Right ventricle myocardium inferior (tissue), 1 donor: ENCODE results near the gene FAM161A. TPM values are rescaled to one million over a fixed set of nuclear protein-coding genes. Genes with fewer than 3 reads are reported as not detected.
"Not testable (repeated sequence)": the region's sequence is repeated elsewhere in the genome, so short reads cannot be mapped to it uniquely, and the experiment has no call there.

ENCODE experiments used
- ATAC-seq: fragments of 200-7000 bp; cut with Tn5 transposase; one replicate; pipeline ENCODE4 v1.9.1; 2020; ENCODE audit warnings: mild to moderate bottlenecking, moderate library complexity
- DNase-seq: peaks from one replicate; pipeline ENCODE4 v3.0.0; 2021; ENCODE audit errors: missing footprints
- intact Hi-C: fragments of 100-400 bp; cut with DNase I; formaldehyde crosslinking; loops from one replicate; pipeline ENCODE4 v1.11.0; 2022
- long read RNA-seq: library from polyadenylated mRNA; unstranded; transcript quantifications from one replicate; pipeline ENCODE4 v2.0.0, GENCODE V29; 2021
- total RNA-seq: library from RNA; stranded (reverse); fragmentation: NEBNext Ultra II Directional; extraction: Animal tissue kit (Norgen Biotek cat#: 25700); gene quantifications from one replicate; pipeline ENCODE4 v1.2.1, GENCODE V29; 2021
- donor health status: DM: no; HTN: yes; CAD: no; lungs with severe emphysema.

The FAM161A gene, protein sequence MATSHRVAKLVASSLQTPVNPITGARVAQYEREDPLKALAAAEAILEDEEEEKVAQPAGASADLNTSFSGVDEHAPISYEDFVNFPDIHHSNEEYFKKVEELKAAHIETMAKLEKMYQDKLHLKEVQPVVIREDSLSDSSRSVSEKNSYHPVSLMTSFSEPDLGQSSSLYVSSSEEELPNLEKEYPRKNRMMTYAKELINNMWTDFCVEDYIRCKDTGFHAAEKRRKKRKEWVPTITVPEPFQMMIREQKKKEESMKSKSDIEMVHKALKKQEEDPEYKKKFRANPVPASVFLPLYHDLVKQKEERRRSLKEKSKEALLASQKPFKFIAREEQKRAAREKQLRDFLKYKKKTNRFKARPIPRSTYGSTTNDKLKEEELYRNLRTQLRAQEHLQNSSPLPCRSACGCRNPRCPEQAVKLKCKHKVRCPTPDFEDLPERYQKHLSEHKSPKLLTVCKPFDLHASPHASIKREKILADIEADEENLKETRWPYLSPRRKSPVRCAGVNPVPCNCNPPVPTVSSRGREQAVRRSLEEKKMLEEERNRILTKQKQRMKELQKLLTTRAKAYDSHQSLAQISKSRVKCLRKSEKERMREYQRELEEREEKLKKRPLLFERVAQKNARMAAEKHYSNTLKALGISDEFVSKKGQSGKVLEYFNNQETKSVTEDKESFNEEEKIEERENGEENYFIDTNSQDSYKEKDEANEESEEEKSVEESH
- 0.60 TPM for total RNA-seq
- long read RNA-seq, partial matches to known transcripts: 0 of 1 reads
- long read RNA-seq, other reads (novel, unspliced or antisense): 0 of 1 reads

DNA sequence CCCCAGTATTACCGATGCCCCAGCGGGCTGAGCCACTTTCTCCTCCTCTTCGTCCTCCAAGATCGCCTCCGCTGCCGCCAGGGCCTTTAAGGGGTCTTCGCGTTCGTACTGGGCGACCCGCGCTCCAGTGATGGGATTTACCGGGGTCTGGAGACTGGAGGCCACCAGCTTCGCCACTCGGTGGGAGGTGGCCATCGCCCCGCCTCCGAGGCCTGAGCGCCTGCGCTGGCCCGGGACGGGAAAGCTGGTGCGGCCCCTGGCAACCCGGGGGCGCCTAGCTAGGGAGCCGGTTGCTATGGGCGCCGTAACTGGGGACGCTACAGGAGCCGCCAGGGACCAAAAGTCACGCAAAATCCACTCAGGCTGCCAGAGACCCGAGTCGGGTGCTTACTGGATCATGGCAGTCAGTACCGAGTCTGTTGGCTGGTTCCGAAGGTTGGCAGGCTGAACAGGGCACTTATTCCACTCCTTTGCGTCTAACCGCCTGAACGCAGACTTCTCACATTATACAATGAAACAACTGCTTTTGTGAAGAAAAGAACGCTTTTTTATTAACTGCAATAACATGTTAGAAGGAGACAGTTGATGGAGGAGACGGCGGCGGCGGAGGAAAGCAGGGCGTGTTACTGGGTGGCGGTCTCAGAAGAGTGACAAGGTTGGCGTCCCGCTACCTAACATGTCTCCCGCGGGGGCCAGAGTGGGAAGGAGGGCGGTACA is at the start of gene FAM161A:
Gene FAM161A (minus strand): TSS at position 214 of the 717 bp plus-strand sequence. CDS start 19 bp downstream, at position 195.
- ATAC-seq: peak; percentile 97
- DNase-seq: peak; percentile 94
- intact Hi-C loops: loop anchor here (5.0 to 10.0 kb wide), 2 partner anchors 317 to 349 kb away; partner anchors contain the start of gene XPO1

DNA sequence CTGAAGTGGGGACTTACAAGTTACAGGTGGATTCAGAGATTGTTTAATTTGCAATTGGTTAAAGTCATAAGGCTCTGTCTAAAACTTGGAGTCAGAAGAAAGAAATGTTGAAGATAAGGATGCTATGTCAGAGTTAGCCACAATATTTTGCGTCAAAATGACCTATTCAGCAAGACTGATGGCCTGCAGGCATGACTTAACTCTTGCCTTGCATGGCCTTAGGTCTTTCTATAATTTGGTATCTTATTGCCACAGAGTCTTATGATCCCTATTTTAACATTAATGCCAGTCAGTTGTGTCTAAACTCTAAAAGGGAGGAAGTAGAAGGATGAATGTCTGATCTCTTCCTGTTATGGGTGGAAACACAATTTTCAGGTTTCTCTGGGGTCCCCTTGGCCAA is 46.4 kb upstream of the FAM161A start:
- DNase-seq (no peak), ATAC-seq (no peak)
- intact Hi-C loops: no loop called here

DNA sequence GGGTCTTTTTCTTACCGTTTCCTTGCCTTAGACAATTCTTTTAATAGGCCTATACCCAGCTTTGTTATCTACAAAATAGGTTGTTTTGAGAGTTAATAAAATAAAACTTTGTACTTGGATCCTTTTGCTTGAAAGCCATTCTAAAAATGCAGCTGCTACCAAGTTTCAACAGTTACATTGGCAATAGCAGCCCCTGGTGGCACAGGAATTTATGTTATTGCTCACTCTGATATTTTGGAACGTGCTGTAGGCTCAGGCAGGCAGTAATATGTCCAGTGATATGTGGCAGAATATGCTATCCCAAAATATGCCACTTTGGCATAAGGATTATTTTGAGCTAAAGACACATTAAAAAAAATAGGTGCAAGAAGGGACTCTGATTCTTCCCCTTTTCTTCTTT is 45.0 kb upstream of the FAM161A start:
- intact Hi-C loops: no loop called here
- DNase-seq (no peak), ATAC-seq (no peak)

DNA sequence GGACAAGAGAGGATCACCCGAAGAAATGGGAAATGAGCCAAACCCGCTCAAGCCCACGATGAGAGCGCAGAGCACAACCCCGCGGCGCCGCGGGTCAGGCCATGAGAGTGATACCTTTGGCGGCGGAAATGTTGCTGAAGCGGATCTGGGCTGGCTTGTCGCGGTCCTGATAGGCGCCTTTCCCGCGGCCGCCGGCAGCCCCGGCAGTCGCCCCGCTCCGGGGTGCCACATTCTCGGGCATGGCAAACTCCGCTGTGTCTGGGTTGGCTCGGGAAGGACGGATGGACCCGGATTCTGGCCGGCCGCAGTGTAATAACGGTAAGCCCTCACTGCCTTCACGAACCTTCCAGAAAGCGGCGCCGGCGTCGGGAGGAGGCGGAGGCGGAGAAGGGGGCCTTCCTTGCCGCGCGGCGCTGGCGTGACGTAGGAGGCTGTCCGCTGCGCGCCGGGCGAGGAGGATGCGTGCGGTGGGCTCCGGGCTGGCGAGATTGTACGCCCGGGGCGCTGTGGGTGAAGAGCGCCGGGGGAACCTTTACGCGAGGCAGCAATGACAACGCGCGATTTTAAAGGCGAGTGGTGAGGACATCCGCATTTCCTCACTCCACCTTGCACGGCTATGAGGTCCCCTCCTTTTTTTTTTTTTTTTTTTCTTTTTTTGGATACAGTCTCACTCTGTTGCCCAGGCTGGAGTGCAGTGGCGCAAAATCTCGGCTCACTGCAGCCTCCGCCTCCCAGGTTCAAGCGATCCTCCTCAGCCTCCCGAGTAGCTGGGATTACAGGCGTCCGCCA is 34.6 kb upstream of the FAM161A start, which contains the start of gene CCT4:
Gene CCT4 (minus strand): TSS at position 390 of the 789 bp plus-strand sequence. CDS start 149 bp downstream, at position 241.
- intact Hi-C loops: no loop called here
- peak; percentile 89 for ATAC-seq
- DNase-seq: peak; percentile 94

DNA sequence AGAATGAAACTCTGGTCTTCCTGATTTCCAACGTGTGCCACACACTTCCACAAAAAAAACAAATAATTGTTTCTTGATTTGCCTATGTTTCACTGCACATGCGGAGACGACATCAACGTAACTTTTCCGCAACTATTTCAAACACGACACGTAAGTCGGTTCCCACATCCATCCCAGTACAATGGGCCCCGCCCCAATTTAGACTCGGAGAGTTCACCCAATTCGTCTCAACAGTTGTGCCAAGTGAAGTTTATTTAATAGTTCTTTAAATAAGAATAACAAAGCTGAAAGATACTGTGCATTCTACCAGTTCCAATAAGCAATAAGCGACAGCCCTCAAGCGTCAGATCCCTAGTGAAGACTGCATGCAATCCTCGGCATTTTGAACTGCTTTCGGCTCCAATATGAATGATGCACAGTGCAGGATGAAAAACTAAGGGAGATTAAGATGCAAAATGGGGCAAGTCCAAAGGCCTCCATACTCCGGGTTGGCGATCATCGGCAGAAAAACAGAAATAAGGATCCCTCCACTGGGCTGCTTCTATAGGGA is 33.9 kb upstream of the FAM161A start:
- ATAC-seq (no peak), DNase-seq (no peak)
- intact Hi-C loops: no loop called here

DNA sequence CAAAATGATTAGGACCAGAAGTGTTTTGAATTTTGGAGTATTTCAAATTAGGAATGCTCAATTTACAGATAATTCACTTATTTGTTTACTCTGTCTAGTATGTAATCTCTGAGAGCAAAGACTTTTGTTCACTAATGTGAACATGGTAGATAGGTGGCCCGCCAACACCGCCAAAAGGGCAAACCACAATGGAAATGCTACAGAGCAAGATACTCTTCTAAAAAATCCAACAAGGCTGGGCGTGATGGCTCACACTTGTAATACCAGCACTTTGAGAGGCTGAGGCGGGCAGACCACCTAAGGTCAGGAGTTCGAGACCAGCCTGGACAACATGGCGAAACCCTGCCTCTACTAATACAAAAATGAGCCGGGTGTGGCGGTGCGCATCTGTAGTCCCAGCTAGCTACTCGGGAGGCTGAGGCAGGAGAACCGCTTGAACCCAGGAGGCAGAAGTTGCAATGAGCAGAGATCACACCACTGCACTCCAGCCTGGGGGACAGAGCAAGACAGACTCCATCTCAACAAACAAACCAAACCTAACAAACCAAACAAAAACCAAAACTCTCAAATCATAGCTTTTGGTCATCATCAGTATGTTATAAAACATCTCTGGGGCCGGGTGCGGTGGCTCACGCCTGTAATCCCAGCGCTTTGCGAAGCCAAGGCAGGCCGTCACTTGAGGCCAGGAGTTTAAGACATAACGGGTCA is 32.2 kb upstream of the FAM161A start:
- ATAC-seq (no peak), DNase-seq (no peak)
- intact Hi-C loops: no loop called here

DNA sequence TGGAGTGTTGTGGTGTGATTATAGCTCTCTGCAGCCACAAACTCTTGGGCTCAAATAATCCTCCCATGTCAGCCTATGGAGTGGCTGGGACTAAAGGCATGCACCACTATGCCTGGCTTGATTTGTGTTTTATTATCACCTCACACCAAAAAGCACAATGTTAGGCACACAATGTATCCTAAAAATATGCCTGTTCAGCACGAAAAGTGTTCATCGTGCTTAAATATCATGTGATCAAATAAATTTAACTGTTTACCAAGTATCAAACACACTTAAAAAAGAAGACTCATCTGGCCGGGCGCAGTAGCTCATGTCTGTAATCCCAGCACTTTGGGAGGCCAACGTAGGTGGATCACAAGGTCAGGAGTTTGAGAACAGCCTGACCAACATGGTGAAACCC is 29.0 kb upstream of the FAM161A start:
- intact Hi-C loops: no loop called here
- DNase-seq: no peak
- no peak for ATAC-seq

DNA sequence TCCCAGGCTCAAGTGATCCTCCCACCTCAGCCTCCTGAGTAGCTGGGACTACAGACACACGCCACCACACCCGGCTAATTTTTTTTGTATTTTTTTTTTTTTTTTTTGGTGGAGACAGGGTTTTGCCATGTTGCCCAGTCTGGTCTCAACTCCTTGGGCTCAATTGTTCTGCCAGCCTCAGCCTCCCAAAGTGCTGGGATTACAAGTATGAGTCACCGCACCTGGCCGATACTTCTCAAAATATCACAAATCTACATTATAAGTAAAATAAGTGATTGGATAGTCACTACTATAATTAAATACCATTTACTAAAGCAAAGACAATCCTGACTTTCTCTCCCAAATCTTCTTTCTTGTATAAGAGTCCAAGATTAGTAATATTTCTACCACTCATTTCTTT is 25.5 kb upstream of the FAM161A start:
- not testable (repeated sequence) for ATAC-seq, DNase-seq
- intact Hi-C loops: loop anchor here (5.0 kb wide), 1 partner anchor 397 kb away; no protein-coding TSS in a partner anchor

DNA sequence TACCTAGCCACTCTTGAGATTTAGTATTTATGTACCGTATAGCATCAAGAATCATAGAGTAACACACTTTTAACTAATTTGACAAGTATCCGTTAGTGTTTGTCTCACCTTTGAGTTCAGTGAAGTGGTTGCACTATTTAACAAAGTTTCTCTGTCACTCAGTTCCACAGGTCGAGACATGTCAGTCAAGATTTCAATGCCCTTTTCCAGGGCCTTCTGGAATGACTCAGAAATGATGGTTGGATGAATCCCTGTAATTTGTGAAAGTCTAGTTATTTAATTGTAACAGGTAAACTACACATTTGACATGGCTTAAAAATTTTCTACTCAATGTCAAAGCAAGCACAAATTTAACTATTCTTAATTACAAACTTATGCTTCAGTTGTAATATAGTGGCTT is 24.9 kb upstream of the FAM161A start:
- intact Hi-C loops: loop anchor here (5.0 kb wide), 1 partner anchor 396 kb away; no protein-coding TSS in a partner anchor
- ATAC-seq (no peak), DNase-seq (no peak)

DNA sequence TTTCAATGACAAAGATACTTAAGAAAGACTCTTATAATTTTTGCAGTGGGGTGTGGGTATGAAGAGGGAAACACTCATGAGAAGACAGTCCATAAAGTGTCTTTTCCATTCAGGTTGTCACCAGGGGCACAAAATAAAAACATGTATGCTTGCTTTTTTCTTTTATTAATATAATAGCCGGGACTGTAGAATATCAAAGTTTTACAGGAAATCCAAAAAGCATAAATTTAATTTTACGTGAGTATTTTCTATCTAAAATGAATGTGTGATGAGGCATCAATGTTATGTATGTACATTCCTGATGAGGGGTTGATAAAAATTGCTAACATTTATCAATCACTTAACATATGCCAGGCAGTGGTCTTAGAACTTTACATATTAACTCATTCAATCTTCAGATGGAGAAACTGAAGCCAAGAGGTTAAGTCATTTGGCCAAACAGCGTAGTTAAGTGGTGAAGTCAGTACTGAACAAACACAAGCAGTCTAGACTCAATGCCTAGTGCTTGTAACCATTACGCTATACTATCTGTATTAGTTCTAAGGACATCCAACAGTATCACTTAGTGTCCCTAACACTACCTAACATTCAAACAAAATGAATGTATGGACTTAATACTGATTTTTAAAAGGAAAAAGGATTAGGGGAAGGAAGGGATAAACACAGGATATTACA is 23.8 kb upstream of the FAM161A start:
- ATAC-seq (no peak), DNase-seq (no peak)
- intact Hi-C loops: loop anchor here (5.0 kb wide), 1 partner anchor 395 kb away; no protein-coding TSS in a partner anchor

DNA sequence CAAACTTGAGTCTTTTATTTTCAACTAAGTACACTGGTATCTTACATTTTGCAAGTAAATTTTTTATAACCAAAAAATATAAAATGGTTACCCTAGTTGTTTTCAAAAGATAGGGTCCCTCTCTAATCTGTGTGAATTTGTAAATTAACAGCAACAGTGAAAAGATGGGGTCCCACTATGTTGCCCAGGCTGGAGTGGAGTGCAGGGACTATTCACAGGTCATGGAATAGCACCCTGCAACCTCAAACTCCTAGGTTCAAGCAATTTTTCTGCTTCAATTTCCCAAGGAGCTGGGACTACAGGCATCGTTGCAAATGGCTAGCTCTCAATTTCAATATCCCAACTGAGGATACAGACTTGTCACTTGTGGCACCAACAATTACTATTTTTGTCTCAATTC is 22.5 kb upstream of the FAM161A start:
- intact Hi-C loops: loop anchor here (5.0 kb wide), 1 partner anchor 394 kb away; no protein-coding TSS in a partner anchor
- DNase-seq (no peak), ATAC-seq (no peak)

DNA sequence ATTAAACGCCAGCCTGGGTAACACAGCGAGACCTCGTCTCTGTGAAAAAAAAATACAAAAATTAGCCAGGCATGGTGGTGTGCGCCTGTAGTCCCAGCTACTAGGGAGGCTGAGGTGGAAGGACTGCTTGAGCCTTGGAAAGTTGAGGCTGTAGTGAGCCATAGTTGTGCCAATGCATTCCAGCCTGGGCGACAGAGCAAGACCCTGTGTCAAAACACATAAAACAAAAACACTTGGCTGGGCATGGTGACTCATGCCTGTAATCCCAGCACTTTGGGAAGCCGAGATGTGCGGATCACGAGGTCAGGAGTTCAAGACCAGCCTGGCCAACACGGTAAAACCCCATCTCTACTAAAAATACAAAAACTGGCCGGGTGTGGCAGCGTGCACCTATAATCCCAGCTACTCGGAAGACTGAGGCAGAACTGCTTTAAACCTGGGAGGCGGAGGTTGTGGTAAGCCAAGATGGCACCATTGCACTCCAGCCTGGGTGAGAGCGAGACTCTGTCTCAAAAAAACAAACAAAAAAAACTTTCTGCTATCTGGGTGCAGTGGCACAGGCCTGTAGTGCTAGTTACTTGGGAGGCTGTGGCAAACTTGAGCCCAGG is 12.7 kb upstream of the FAM161A start:
- intact Hi-C loops, DNase-seq, ATAC-seq: not testable (repeated sequence)

DNA sequence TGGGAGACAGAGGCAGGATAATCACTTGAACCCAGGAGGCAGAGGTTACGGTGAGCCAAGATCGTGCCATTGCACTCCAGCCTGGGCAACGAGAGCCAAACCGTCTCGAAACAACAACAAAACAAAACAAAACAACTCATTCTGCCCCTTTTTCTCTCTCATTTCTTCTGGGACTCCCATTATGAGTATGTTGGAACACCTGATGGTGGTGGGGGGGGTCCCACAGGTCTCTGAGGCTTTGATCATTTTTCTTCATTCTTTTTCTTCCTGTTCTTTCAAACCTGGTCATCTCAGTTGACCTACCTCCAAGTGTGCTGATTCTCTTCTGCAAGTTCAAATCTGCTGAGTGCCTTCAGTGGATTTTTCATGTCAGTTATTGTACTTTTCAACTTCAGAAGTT is 8.2 kb upstream of the FAM161A start:
- no peak for ATAC-seq
- no peak for DNase-seq
- intact Hi-C loops: no loop called here

DNA sequence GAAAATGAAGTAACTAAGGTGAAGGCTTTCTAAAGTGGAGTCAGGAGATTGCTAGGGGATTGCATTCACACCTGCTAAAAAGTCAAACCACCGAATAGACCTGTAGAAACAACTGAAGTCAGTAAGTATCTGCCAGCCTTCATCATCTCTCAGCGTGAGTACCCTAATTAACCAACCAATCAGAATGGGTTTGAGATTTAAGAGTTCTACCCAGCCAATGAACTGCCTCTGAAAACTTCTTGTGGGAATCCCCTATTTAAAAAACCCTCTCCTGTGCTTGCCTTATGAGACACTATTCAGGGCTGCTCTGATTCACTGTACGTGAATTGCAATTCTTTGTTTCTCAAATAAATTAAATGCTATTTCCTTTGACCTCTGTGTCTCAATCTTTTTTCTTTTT is 3.4 kb upstream of the FAM161A start:
- ATAC-seq: no peak
- no peak for DNase-seq
- intact Hi-C loops: loop anchor here (10.0 kb wide), 1 partner anchor 352 kb away; no protein-coding TSS in a partner anchor

DNA sequence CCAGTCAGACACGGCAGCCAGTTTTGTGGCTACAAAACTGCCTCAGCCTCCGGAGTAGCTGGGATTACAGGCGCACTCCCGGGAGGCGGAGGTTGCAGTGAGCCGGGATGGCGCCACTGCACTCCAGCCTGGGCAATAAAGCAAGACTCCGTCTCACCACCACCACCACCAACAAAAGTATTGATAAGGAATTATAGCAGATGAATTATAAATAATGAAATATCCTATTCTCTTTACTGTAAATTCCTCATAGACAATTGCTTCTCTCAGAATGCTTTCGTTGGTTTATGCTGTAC is 1.4 kb upstream of the FAM161A start:
- DNase-seq: no peak
- intact Hi-C loops: loop anchor here (10.0 kb wide), 1 partner anchor 350 kb away; no protein-coding TSS in a partner anchor
- no peak for ATAC-seq

DNA sequence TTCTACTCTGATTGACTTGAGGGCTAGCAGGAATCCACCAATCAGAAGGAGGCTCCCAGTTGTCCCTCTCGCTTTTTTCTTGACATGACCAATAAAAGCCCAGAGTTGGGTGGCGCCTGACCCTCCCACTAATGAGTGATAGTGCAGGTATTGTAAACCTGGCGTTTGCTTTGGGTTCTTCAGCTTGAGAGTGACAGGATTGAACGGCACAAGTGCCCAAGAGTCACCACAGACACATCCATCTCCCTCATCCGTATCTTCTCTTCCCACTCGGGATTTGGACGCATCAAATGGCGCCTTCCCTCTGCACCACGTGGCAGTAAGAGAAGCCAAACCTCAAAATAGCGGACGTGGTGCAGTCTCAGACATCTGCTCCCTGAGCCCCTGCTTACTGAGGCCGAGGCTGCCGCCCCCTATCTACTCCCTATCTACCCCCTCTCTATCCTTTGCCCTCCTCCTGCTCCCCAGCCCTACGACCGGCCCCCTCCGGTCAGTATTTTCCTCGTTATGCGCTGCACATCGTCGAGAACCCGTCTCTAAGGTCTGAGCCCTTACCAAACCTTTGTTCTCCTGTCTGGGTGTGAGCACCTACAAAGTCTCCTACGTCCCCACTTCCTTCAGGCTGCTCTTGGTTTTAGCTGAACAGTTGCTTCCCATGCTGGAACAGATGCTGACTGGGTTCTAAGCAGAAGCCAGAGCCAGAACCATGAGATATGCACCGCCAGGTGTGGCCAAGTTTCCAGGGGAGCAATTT is 881 bp upstream of the FAM161A start:
- intact Hi-C loops: loop anchor here (5.0 to 10.0 kb wide), 2 partner anchors 317 to 350 kb away; partner anchors contain the start of gene XPO1
- DNase-seq (no peak), ATAC-seq (peak; percentile 94)
